Fibroblast of mammary gland (primary cell): ENCODE results near the gene ENTPD7.
A peak's percentile ranks its signal among the peaks of the same experiment; 100 is the strongest.

Experiments
- DNase-seq: peaks from one replicate; pipeline ENCODE4 v3.0.0-alpha.2; 2010; ENCODE audit warnings: low read depth
- H3K4me3 ChIP-seq: 2 replicates; pipeline ENCODE4 v1.5.1; 2011; ENCODE audit warnings: low read depth, mild to moderate bottlenecking, low read length, moderate library complexity; ENCODE audit not compliant: control insufficient read depth
- TF ChIP-seq, protein P1 (sequence below): conservative IDR thresholded peaks from 2 replicates; pipeline ENCODE4 v1.5.1; 2011; ENCODE audit warnings: low read depth, low read length, inconsistent platforms; ENCODE audit not compliant: control insufficient read depth, insufficient read depth

The ENTPD7 gene

DNA sequence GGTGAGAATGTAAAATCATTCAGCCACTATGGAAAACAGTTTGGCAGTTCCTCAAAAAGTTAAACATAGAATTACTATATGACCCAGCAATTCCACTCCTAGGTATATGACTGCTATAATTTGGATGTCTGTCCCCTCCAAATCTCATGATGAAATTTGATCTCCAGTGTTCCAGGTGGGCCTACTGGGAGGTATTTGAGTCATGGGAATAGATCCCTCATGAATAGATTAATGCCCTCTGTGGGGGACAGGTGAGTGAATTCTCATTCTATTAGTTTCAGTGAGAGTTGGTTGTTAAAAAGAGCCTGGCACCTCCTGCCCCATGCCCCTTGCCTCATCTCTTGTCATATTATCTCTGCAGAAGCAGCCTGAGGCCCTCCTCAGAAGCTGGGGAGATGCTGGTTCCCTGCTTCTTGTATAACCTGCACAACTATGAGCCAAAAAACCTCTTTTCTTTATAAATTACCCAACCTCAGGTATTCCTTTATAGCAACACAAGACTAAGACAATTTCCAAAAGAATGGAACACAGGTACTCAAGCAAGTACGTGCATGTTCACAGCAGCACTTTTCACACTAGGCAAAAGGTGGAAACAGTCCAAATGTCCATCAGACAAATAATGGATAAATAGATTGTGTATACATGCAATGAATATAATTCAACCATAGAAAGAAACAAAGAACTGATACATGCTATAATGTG is 30.2 kb upstream of the ENTPD7 start:
- DNase-seq = no peak
- TF ChIP-seq, protein P1, sequence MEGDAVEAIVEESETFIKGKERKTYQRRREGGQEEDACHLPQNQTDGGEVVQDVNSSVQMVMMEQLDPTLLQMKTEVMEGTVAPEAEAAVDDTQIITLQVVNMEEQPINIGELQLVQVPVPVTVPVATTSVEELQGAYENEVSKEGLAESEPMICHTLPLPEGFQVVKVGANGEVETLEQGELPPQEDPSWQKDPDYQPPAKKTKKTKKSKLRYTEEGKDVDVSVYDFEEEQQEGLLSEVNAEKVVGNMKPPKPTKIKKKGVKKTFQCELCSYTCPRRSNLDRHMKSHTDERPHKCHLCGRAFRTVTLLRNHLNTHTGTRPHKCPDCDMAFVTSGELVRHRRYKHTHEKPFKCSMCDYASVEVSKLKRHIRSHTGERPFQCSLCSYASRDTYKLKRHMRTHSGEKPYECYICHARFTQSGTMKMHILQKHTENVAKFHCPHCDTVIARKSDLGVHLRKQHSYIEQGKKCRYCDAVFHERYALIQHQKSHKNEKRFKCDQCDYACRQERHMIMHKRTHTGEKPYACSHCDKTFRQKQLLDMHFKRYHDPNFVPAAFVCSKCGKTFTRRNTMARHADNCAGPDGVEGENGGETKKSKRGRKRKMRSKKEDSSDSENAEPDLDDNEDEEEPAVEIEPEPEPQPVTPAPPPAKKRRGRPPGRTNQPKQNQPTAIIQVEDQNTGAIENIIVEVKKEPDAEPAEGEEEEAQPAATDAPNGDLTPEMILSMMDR = no peak
- no peak overlapping the region for H3K4me3 ChIP-seq

DNA sequence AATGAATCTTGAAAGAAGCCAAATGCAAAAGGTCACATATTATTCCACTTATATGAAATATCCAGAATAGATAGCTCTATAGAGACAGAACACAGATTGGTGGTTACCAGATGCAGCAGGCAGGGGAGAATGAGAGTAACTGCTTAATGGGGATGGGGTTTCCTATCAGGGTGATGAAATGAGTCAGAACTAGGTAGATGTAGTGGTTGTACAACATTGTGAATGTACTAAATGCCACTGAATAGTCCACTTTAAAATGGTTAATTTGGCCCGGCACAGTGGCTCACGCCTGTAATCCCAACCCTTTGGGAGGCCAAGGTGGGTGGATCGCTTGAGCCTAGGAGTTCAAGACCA is 29.7 kb upstream of the ENTPD7 start:
- H3K4me3 ChIP-seq = no peak overlapping the region
- no peak for DNase-seq
- TF ChIP-seq, protein P1 = no peak

DNA sequence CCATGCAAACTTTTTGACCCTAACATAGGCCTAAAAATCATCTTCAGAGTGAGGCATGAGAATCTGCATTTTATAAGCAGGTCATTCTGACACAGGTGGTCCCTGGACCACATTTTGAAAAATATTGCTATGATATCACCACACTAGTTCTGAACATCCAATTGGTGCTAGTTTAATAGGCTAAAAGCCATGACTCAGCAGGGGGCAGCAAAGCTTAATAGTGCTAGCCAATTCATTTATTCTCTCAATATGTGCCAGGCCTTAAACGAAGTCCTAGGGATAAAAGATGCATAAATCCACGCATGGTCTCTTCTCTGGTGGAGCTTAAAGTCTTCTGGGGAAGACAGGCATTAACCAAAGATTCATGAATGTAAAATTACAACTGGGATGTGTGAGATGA is 28.9 kb upstream of the ENTPD7 start:
- peak; percentile 65 for DNase-seq
- H3K4me3 ChIP-seq = no peak overlapping the region
- TF ChIP-seq, protein P1 = peak; percentile 56

DNA sequence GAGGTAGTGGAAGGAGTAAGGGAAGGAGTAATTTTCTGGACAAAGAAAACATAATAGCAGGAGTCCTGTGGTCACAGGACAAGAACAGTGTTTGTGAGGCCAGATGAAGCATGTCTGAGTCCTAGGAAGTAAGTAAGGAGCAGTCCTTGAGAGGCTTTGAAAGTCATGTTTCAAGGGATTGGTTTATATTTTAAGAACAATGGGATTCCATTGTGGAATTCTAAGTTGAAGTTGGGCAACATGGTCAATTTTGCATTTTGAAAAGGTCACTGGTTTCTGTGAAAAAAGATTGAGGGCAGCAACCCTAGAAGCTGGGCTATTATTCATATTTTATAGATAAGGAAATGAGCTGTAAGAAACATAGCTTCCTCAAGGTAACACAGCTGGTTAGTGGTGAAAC is 28.3 kb upstream of the ENTPD7 start:
- H3K4me3 ChIP-seq = no peak overlapping the region
- TF ChIP-seq, protein P1 = no peak
- DNase-seq = no peak

DNA sequence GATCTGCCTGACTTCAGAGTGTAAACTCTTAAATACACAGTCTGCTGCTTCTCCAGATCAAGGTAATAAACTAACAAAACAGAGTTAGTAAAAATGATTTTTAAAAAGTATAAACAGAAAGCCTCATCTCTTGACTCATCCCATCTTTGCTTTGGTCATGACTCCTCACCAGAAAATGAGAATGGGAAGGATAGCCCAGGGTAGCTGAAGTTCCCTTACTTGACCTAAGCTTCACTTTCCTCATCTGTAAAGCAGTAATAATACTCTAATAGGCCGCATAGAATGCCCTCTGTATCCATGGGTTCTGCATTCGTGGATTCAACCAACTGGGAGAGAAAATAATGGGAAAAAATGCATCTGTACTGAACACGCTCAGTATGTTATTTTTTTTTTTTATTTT is 27.8 kb upstream of the ENTPD7 start:
- TF ChIP-seq, protein P1 = no peak

DNA sequence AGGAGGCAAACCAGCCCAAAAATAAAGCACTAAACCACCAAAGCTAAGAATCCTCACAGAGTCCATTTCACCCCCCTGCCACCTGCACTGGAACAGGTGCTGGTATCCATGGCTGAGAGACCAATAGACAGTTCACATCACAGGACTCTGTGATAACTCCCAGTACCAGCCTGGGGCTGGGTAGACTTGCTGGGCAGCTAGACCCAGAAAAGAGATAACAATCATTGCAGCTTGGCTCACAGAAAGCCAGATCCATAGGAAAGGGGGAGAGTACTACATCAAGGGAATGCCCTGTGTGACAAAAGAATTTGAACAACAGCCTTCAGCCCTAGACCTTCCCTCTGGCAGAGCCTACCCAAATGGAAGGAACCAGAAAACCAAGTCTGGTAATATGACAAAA is 25.5 kb upstream of the ENTPD7 start:
- TF ChIP-seq, protein P1 = no peak
- no peak overlapping the region for H3K4me3 ChIP-seq
- DNase-seq = no peak

More for the DNA sequence above, 27.8 kb upstream of the ENTPD7 start:
- DNase-seq = peak; percentile 51
- H3K4me3 ChIP-seq = no peak overlapping the region
